Vagina (tissue), 2 donors: Measurements from ENCODE around the gene ARID4A.

Source experiments
- POLR2A ChIP-seq, 2 donors: fragments of 450-650 bp; IDR thresholded peaks; one replicate each; pipeline ENCODE4 v1.6.1; 2017; ENCODE audit warnings: antibody characterized with exemption in 2 of 2, mild to moderate bottlenecking in 2 of 2, moderate library complexity in 2 of 2
- POLR2AphosphoS5 ChIP-seq, 2 donors: sonication (generic); formaldehyde crosslinking; IDR thresholded peaks; one replicate each; pipeline ENCODE4 v1.9.0; 2017; ENCODE audit warnings: antibody characterized with exemption in 2 of 2, mild to moderate bottlenecking in 2 of 2, low read depth in 1 of 2; ENCODE audit not compliant: insufficient read depth in 1 of 2
- TF ChIP-seq, protein P1 (sequence below), 3 experiments: fragments of 450-650 bp in 2 of 3; fragments of 200-600 bp in 1 of 3; sonication (generic) in 1 of 3; IDR thresholded peaks; one replicate each; pipeline ENCODE4 v1.5.1; 2017 to 2019; ENCODE audit warnings: antibody characterized with exemption in 3 of 3, mild to moderate bottlenecking in 2 of 3, moderate library complexity in 2 of 3

DNA sequence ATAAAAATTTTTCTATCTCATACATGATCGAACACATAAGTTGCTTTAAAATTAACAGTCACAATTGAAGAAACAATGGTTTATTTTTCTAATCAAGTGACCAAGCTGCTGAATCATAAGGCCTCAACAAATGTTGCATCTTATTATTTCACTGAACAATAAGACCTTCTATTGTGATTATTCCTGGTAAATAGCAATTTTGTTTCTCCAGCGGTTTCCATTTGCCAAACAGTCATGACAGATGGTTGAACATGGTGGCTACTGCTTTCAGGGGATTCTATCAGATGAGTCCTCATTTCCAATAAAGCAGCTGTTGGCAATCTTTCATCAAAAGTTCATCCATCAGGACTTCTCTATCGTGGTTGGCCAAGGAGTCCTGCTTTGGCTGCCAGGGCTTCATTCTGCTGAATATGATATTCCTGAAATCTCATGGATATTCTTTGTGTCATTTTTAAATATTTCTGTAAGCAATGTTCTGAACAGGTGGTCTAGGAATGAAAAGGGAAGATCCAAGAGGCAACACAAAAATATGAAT, 110.4 kb downstream of the ARID4A start:
- TF ChIP-seq, protein P1, sequence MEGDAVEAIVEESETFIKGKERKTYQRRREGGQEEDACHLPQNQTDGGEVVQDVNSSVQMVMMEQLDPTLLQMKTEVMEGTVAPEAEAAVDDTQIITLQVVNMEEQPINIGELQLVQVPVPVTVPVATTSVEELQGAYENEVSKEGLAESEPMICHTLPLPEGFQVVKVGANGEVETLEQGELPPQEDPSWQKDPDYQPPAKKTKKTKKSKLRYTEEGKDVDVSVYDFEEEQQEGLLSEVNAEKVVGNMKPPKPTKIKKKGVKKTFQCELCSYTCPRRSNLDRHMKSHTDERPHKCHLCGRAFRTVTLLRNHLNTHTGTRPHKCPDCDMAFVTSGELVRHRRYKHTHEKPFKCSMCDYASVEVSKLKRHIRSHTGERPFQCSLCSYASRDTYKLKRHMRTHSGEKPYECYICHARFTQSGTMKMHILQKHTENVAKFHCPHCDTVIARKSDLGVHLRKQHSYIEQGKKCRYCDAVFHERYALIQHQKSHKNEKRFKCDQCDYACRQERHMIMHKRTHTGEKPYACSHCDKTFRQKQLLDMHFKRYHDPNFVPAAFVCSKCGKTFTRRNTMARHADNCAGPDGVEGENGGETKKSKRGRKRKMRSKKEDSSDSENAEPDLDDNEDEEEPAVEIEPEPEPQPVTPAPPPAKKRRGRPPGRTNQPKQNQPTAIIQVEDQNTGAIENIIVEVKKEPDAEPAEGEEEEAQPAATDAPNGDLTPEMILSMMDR (IDR thresholded peaks at IDR 0.05): no peak
- TF ChIP-seq POLR2AphosphoS5 (IDR thresholded peaks at IDR 0.05; ENCODE audit: insufficient read depth in 1 of 2, low read depth in 1 of 2) (no peak), POLR2A (IDR thresholded peaks at IDR 0.05) (no peak)
